Spinal cord (tissue), 10 donors: ENCODE results near the gene SOCS4. TPM values are rescaled to one million over a fixed set of nuclear protein-coding genes. Genes with fewer than 3 reads are reported as not detected.
"Not testable (repeated sequence)": the region's sequence is repeated elsewhere in the genome, so short reads cannot be mapped to it uniquely, and the experiment has no call there.

Experiments
- DNase-seq, 6 donors: peaks; one replicate each; pipeline versions ENCODE4 v3.0.0 to v3.0.0-alpha.2; 2013 to 2015; ENCODE audit warnings: low spot score in 6 of 6, low read depth in 4 of 6
- H3K27ac ChIP-seq: one replicate; pipeline ENCODE4 v1.5.1; 2013; ENCODE audit warnings: low read depth, low read length, control low read depth
- H3K27me3 ChIP-seq: one replicate; pipeline ENCODE4 v1.6.1; 2013; ENCODE audit warnings: low read length; ENCODE audit not compliant: control insufficient read depth, insufficient read depth
- H3K36me3 ChIP-seq: one replicate; pipeline ENCODE4 v1.6.1; 2013; ENCODE audit warnings: low read length; ENCODE audit not compliant: control insufficient read depth, insufficient read depth
- H3K4me1 ChIP-seq: one replicate; pipeline ENCODE4 v1.6.1; 2013; ENCODE audit warnings: low read length; ENCODE audit not compliant: control insufficient read depth, insufficient read depth
- H3K4me3 ChIP-seq: one replicate; pipeline ENCODE4 v1.5.1; 2013; ENCODE audit warnings: low read depth, low read length, control low read depth
- H3K9me3 ChIP-seq: one replicate; pipeline ENCODE4 v1.6.1; 2013; ENCODE audit warnings: low read length; ENCODE audit not compliant: control insufficient read depth, insufficient read depth
- WGBS: methylation state at CpG from one replicate; pipeline ENCODE4 v1.1.5; 2013; ENCODE audit warnings: missing lambda C conversion rate; ENCODE audit not compliant: insufficient coverage; 5-methylcytosine and 5-hydroxymethylcytosine counted together
- polyA plus RNA-seq, 2 donors: library from polyadenylated mRNA; unstranded; fragments of 120-200 nt; gene quantifications; one replicate each; pipeline ENCODE4 v1.2.1, GENCODE V29; 2013; ENCODE audit not compliant: insufficient read length in 2 of 2
- total RNA-seq, 2 donors: library from RNA; depleted of rRNA in 1 of 2; stranded (reverse); fragments of 120-200 nt in 1 of 2; fragments of >200 nt in 1 of 2; gene quantifications; one replicate each; pipeline versions ENCODE4 v1.2.3 to v1.2.4, GENCODE V29; 2013 to 2014
- donor health status: healthy.

SOCS4 gene
- total and polyA plus RNA-seq, 4 donors, result 15.5 to 44.8 (median 18.3) TPM

DNA sequence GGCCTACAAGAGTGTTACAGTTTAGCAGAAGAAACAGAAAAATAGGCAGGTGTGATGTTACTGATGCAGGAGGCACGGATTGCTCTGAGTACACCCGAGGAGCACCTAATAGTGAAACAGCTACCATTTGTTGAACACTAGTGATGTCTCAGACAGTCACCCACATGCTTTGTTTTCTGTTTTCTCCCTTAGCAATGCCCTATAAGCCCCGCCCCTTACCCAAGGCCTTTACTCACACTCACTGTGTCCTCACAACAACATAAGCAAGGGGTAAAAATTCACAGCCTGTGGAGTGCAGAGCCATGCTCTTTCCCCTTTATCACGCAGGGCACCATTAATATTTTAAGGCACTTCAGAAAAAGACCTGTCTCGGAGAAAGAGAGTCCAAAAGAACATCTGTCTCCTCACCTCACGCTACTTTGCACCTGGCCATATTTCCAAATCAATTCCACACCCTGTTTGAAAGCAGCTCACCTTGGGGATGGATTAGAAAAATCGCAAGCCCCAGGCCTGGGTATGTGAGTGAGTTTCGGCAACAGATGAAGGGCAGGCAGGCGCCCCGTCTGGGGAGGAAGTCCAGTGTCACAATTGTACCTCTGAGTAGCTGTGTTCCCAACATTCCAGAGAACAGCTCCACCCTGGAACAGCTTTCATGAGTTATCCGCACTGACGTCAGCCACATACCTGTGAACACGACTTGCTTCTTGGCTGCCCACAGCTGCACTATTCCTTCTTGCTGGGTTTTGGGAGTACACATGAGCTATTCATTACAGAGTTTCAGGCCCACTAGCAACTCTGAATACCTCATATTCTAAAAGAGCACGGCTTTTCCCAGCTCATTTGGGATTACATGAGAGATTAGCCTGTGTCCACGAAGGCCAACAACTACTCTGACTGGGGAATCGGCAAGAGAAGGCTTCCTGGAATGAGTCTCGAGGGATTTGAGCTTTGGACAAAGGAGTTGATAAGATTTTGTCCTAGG, 50.4 kb downstream of the SOCS4 start:
- Histone ChIP-seq H3K9me3 (no peaks in the 10 kb centered on the region), H3K27me3 (no peaks in the 10 kb centered on the region), H3K36me3 (no peaks in the 10 kb centered on the region), H3K4me1 (no peaks in the 10 kb centered on the region), H3K27ac (no peak overlapping the region), H3K4me3 (no peak overlapping the region)
- 84% methylated on average over 13 of the region's 17 CpGs for WGBS
- DNase-seq, result no peak

DNA sequence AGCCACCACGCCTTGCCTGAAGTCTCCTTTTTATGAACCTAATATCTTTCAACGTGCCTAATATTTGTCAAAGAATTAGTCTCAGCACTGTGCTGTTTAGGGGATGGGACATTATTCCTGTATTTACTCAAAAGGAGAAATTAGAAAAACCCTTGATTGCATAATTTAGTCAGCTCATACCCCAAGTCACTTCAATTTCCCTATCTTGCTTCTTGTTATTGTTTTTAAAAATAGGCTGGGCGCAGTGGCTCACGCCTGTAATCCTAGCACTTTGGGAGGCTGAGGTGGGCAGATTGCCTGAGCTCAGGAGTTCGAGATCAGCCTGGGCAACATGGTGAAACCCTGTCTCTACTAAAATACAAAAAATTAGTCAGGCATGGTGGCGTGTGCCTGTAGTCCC, 52.9 kb downstream of the SOCS4 start:
- H3K27me3 ChIP-seq, DNase-seq, H3K27ac ChIP-seq, H3K4me3 ChIP-seq, H3K36me3 ChIP-seq, H3K9me3 ChIP-seq, H3K4me1 ChIP-seq: not testable (repeated sequence)
- WGBS, result no CpG with 5 or more reads among the region's 6 CpGs

DNA sequence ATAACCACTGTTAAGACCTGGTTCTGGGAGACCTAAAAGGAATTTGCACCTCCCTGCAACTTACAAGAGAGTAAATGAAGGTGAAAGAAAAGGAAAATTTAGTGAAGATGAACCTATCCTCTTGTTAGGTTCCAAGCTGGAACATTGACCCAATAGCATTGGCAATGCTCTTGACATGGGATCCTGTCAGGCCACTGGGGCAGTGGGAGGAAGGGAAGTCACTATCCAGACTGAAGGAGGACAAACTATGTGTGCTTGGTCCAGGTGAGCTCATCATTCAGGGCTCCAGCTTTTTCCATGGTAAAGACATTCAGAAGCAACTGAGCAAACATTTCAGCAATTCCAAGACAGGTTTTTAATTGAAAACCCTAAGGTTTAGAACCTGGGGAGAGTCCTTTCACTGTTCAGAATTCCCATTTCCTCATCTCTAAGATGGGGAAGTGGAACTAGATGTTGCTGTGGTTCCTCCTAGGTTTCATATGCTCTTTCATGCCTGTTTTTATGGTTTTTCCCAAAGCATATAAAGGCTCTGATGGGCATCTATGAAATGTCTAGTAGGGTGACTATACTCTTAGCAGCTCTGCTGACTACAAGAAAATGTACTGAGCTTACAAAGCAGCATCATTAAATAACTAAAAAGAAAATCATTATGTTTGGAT, 57.5 kb downstream of the SOCS4 start:
- Histone ChIP-seq H3K4me1 (no peaks in the 10 kb centered on the region), H3K9me3 (no peaks in the 10 kb centered on the region), H3K36me3 (no peaks in the 10 kb centered on the region), H3K27me3 (no peaks in the 10 kb centered on the region), H3K27ac (no peak overlapping the region), H3K4me3 (no peak overlapping the region)
- DNase-seq, result no peak

DNA sequence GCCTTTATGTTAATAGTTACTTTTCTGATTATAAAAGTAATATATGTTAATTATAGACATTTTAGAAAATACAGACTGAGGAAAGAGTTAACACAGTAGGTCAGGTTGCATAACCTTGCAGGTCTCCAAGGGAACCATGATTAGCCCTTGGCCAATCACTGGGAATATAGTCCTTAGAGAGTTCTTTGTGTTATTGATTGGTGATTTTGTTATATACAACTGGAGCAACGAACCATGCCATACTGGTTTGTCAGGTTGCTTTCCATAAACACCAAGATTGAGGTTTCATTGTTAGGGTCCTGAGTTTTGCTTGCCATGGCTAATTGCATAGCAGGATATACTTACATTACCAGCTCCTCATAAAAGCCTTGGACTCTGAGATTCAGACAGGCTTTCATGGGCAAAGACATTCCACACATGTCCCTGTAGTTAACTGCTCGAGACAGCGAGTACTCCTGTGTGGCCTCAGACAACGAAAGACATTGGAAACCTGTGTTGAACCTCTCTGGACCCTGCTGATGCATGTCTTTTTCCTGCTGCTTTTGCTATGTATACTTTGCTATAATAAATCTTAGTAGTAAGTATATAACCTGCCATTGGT, 58.1 kb downstream of the SOCS4 start:
- Histone ChIP-seq H3K27me3 (no peaks in the 10 kb centered on the region), H3K36me3 (no peaks in the 10 kb centered on the region), H3K4me3 (no peak overlapping the region), H3K27ac (no peak overlapping the region), H3K9me3 (no peaks in the 10 kb centered on the region), H3K4me1 (no peaks in the 10 kb centered on the region)
- WGBS, result 52% methylated on average over 2 of the region's 4 CpGs
- DNase-seq, result no peak

DNA sequence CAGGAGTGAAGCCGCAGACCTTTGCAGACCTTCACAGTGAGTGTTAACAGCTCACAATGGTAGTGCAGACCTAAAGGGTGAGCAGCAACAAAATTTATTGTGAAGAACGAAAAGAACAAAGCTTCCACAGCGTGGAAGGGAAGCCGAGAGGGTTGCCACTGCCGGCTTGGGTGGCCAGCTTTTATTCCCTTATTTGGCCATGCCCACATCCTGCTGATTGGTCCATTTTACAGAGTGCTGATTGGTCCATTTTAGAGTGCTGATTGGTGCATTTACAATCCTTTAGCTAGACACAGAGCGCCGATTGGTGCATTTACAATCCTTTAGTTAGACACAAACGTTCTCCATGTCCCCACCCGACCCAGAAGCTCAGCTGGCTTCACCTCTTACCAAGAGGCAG, 59.9 kb downstream of the SOCS4 start:
- H3K36me3 ChIP-seq, result no peaks in the 10 kb centered on the region
- no peaks in the 10 kb centered on the region for H3K27me3 ChIP-seq
- H3K4me1 ChIP-seq, result no peaks in the 10 kb centered on the region
- no peak overlapping the region for H3K27ac ChIP-seq
- no peak for DNase-seq
- H3K9me3 ChIP-seq, result no peaks in the 10 kb centered on the region
- no peak overlapping the region for H3K4me3 ChIP-seq
- WGBS, result 93% methylated on average over 8 of the region's 9 CpGs

DNA sequence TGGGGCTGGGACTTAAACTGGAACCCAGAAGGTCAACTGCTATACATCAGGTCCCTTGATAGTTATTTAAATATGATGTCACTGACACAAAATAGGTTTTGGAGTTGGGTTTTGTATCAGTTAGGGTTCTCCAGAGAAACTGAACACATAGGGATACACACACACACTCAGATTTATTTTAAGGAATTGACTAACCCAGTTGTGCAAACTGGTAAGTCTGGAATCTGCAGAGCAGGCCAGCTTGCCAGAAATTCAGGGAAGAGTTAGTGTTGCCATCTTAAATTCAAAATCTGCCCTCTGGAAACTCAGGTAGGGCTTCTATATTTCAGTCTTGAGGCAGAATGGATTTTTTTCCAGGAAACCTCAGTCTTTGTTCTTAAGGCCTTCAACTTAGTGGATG, 61.3 kb downstream of the SOCS4 start:
- H3K4me3 ChIP-seq, result no peak overlapping the region
- no peak for DNase-seq
- no peaks in the 10 kb centered on the region for H3K9me3 ChIP-seq
- no peaks in the 10 kb centered on the region for H3K36me3 ChIP-seq
- H3K27me3 ChIP-seq, result no peaks in the 10 kb centered on the region
- no peak overlapping the region for H3K27ac ChIP-seq
- H3K4me1 ChIP-seq, result no peaks in the 10 kb centered on the region

DNA sequence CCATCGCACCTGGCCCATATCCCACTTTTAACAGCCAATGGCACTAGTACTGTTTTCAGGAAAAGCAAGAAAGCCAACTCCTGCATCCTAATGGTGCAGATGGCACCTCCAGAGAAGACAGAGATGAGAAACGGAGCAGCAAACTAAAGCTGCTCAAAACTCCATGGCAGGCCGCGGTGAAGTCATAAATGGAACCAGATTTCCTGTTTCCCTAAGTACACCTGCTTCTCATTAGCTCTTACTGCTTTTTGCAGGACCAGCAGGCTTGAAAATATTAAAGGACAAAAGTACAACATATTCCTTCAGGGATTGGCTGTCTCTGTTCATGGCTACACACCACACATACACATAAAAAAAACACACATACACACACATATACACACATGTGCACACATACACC, 65.3 kb downstream of the SOCS4 start:
- 90% methylated on average over 4 of the region's 4 CpGs for WGBS

DNA sequence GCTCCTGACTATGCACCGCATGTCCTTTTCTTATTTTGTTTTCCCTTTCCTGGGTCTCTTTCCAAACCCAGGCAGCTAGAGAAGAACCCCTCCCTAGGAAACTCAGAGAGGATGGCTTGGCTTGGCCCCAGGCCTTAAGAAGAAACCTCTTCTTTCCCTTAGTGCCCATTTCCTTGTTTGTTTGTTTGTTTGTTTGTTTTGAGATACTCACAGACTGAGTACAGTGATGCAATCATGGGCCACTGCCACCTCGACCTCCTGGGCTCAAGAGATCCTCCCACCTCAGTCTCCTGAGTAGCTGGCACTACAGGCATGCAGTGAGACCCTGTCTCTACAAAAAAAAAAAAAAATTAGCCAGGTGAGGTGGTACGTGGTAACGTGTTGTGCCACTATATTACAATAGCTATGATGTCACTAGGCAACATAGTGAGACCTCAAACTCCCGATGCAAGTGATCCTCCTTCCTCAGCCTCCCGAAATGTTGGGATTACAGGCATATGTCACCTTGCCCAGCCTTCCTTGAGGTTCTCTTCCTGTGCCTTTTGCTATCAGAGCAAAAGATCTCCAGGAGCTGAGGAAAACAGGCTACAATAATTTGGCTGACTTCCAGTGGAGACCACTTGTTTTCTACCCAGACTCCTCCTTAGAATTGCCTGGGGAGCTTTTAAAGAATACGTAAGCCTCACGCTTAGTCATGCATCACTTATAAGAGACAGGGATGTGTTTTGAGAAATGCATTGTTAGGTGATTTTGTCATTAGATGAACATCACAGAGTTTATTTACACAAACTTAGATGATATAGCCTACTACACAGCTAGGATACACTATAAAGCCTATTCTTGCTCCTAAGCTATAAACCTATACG, 67.5 kb downstream of the SOCS4 start:
- Histone ChIP-seq H3K4me1 (no peaks in the 10 kb centered on the region), H3K36me3 (no peaks in the 10 kb centered on the region), H3K27me3 (no peaks in the 10 kb centered on the region), H3K4me3 (no peak overlapping the region), H3K9me3 (no peaks in the 10 kb centered on the region), H3K27ac (no peak overlapping the region)
- DNase-seq, result peak in 1 of 6 donors; percentile 37
- 80% methylated on average over 3 of the region's 9 CpGs for WGBS

More for the DNA sequence above, 65.3 kb downstream of the SOCS4 start:
- no peaks in the 10 kb centered on the region for H3K9me3 ChIP-seq
- H3K27me3 ChIP-seq, result no peaks in the 10 kb centered on the region
- H3K27ac ChIP-seq, result no peak overlapping the region
- DNase-seq, result no peak
- no peaks in the 10 kb centered on the region for H3K4me1 ChIP-seq
- H3K4me3 ChIP-seq, result no peak overlapping the region
- no peaks in the 10 kb centered on the region for H3K36me3 ChIP-seq

DNA sequence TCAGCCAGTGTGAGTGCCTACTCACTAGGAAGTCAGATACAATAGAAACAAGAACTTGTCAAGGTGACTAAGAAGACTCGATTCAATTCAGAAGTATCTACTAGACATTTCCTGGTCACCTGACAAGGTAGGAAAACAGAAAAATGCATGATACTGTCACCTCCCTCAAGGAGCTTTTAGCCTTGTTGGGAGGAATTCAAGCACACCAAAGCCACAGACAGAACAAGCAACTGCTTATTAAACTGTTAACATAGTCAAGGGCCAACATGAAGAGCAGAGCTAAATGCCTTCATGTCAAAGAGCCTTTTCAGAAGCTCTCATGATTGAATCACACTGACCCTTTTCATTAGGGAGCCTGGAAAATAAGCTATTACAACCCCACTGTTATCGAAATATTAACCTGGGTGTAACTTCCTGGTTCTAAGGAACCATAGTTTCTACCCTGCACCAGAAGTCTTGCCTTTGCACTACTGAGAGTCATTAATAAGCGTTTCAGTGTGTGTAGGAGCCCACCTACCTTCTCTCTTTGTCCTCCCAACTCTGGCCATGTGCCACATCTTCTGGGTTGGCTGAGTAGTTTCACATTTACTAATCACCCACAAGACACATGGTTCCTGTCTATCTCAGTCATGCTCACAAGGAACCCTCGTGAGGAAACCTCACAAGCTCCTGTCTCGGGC, 71.0 kb downstream of the SOCS4 start:
- H3K27ac ChIP-seq, result no peak overlapping the region
- no peaks in the 10 kb centered on the region for H3K36me3 ChIP-seq
- peaks cover 9% of the 10 kb centered on the region for H3K4me1 ChIP-seq
- DNase-seq, result no peak
- 93% methylated on average over 3 of the region's 5 CpGs for WGBS
- H3K4me3 ChIP-seq, result no peak overlapping the region
- H3K27me3 ChIP-seq, result no peaks in the 10 kb centered on the region
- H3K9me3 ChIP-seq, result no peaks in the 10 kb centered on the region
